Middle frontal gyrus (tissue), 1 donor: ENCODE data around the gene MMAB.

ENCODE experiments used
- DNase-seq: peaks from one replicate; pipeline ENCODE4 v3.0.0-alpha.2; 2015; ENCODE audit warnings: low spot score; ENCODE audit errors: extremely low spot score

MMAB gene

DNA sequence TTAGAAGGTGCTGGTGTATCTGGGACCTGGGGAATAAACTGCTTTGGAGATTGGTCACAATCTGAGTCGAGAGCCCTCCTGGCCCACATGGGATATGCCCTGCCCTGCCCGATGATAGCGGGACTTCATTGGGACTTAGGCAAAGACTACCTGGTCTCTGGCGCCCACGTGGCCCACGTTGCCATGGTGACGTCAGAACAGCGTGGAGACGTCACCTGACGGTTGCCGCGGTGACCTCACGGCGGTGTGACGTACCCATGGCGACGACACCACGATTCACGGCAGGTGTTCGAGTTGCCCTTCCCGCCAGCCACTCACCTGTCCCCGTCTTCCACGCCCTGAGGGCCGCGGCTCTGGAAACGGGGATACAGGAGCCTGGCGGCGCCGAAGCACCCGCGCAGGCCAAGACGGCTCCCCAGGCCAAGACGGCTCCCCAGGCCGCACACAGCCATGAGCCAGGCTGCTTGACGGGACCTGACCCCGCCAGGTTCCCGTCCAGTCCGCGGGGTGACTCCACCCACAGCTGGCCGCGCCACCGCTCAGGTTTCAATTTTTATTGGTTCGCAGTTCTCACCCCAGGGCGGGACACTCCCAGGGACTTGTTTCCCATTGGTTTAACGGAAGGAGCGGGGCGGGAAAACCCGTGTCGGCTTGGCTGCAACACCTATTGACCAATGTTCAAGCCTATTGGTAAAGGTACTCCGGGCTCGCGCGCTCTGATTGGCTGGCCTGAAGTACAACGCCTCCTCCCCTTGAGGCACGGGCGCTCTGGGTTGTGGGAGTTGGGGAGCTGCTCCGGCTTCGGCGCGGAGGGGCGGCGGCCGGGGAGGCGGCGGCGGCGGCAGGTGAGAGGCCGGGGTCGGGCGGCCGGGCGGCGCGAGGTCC, at the start of gene MMAB, which contains the start of gene MVK:
Gene MMAB (minus strand): TSS at position 476 of the 885 bp plus-strand sequence. CDS start 24 bp downstream, at position 452.
Gene MVK (plus strand): TSS at position 766 of the 885 bp plus-strand sequence. CDS start 1,029 bp downstream, outside the sequence.
- peak; percentile 96 for DNase-seq

DNA sequence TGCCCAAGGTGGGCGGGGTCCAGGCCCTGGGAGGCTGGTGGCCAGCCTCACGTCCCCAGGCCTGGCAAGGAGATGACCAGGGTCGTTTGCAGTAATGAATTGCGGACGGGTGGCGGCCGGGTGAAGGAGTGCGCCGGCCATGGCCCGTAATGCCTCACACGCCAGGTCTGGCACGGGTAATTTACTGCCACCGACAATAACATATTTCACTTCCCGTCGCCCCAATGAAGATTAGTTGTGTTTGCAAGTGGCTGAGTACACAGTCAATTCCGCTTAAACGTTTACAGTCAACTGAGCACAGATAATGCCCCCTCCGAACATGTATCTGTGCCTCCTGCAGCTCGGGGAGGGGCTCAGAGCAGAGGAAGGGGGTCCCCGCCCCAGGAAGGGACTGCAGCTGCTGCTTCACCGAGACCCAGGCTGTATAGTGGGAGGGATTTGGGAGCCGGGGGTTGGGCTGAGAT, 48.6 kb upstream of the MMAB start:
- DNase-seq = no peak

DNA sequence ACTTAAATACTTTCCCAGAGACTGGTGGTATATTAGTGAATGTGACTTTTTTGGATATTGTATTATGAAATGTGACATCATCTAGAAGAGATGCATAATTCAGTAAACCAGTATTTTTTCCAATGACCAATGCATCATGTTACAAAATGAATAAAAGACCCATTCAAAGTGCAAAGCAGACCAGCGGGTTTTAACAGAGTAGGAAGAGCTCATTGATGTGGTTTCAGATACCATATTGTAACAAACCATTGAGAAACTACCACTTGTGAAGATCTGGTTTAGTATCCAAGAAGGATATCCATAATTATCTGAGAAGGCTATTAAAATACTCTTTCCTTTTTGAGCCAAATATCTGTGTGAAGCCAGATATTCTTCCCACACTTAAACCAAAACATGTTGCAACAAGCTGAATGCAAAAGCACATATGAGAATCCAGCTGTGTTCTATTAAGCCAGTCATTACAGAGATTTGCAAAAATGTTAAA, 47.9 kb upstream of the MMAB start:
- no peak for DNase-seq

DNA sequence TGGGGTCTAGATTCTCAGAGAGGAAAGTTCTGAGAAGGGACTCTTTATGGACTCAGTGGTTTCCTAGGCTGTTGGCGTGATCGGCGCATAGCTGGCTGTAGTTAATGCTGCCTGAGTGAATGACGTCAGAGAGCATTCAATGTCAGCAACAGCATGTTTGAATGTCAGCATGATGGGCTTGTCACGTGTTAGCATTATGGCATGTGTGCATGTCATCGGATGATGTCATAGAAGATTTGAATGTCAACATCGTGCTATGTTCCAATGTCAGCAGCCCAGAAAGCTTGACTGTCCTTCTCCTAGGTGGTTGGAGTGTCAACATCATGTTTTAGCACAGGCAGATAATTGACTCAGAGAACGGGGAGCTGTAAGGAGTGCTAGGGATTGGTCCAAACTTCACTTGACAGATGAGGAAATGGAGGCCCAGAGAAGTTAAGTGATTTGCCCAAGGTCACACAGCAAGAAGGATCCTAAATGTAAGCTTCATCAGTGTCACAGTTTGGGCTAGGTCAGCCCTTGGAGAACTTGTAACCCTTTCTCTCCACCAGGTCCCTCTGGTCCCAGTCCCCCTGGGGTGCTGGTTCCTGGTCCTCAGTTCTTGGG, 45.8 kb upstream of the MMAB start:
- DNase-seq = no peak

DNA sequence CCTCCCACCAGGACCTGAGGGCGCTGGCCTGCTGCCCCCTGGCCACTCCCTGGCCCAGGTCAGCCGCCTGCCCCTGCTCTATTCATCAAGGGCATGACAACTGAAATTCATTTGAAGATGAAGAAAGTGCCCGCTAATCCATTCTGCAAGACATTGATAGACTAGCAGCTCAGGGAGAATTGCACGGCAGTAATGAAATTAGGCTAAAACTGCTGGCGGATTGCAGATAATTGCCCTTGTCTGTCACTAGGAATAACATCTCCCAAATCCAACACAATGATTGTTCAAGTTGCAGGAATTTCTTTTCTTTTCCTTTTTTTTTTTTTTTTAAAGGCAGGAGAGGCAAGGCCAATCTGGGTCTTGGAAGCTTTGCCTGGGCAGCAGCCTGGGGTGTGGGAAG, 44.8 kb upstream of the MMAB start:
- no peak for DNase-seq

- DNase-seq = peak; percentile 48
These were observed 44.2 kb upstream of the MMAB start for GRCh38 chr12:109617491-109617890.

DNA sequence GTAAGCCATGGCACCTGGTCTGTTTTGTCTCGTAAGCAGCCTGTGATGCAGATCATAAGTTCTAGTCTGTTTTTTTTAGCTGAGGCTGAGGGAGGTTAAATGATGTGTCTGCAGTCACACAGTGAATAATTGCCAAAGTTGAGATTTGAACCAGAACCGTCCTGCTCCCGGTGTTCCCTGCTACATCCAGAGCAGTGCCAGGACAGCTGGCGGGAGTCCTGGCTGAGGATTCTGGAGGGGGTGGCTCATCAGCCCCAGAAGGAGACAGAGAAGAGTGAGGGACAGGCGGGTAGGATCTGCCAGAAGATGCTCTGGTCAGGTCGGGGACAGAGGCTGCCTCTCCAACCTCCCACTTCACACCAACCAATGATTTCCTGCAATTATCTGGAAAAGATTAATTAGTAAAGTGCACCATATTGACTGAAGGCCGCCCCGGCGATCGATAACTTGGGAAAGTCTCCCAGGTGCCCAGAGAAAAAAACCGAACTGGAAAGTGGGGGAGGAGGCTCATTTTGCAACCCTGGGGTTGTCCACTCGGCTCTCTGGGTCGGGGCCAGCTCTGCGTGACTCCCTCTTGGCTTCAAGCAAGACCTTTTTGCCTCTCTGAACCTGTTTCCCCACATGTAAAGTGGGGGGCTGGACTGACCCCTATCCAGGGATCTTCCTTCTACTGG, 42.4 kb upstream of the MMAB start:
- no peak for DNase-seq

GRCh38 chr12:109613649-109614455, 40.5 kb upstream of the MMAB start:
- DNase-seq = no peak

DNA sequence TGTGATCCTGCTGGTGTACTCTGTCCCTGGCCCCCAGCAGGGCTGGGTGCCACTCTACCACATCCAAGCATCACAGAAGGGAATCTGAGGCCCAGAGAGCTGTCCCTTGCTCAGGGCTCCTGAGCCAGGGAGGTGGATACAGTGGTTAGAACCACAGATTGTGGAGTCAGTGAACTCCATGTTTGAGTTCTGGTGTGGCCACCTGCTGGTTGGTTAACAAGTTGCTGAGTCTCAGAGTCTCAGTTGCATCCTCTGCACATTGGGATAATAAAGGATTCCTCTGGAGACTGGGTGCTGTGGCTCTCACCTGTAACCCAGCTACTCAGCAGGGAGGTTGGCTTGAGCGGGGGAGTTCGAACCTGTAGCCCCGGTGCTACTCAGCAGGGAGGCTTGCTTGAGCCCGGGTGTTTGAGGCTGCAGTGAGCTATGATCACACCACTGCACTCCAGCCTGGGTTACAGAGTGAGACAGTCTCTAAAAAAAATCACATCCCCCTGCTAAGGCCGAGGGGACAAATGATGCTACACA, 39.7 kb upstream of the MMAB start:
- no peak for DNase-seq

- no peak for DNase-seq
These were observed 38.7 kb upstream of the MMAB start for GRCh38 chr12:109612003-109612402.

- no peak for DNase-seq
These were observed 37.9 kb upstream of the MMAB start for GRCh38 chr12:109611223-109611622.

DNA sequence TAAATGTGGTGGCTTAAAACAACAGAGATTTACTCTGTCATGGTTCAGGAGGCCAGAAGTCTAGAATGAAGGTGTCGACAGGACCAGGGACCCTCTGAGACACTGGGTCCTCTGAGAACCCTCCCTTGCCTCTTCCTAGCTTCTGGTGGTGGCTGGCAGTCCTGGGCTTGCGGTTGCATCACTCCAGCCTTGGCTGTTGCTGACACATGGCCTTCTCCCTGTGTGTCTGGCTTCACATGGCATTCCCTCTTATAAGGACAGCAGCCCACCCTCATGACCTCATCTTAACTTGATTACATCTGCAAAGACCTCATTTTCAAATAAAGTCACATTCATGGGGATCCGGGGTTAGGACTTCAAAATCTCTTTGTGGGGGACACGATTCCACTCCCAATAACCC, 37.2 kb upstream of the MMAB start:
- no peak for DNase-seq

DNA sequence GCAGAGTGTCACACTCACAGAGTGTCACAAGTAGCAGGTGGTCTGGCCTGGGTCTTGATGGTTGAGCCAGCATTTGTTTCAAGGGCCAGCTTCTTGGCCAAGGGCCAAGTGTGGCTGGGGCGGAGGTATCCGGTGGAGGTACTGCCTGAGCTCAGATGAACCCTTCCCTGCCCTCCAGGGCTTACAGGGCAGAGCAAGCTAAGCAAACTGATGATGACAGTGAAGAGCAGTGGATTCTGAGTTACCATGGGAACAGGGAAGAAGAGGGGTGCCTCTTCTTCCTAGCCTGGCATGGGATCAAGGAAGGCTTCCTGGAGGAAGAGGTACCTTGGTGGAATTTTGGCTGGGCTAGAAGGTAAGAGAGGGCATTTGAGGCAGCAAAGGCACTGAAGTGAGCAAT, 36.0 kb upstream of the MMAB start:
- no peak for DNase-seq

DNA sequence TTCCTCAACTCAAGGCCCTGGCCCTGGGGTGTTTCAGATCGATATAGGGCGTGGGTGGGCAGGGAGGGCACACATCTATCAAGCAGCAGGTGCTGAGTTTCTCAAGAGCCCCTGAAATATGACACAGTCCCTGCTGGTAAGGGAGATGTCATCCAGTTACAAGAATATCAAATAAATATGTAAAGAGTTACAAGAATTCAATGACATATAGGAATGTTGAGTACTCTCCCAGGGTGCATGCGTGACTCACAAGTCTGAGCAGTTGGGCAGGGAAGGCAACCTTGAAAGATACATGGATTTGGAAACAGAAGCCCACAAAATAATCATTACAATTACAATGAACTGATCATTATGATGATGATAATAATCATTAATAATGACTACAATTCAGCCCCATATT, 35.5 kb upstream of the MMAB start:
- no peak for DNase-seq

- no peak for DNase-seq
These were observed 35.0 kb upstream of the MMAB start for GRCh38 chr12:109608270-109608669.

DNA sequence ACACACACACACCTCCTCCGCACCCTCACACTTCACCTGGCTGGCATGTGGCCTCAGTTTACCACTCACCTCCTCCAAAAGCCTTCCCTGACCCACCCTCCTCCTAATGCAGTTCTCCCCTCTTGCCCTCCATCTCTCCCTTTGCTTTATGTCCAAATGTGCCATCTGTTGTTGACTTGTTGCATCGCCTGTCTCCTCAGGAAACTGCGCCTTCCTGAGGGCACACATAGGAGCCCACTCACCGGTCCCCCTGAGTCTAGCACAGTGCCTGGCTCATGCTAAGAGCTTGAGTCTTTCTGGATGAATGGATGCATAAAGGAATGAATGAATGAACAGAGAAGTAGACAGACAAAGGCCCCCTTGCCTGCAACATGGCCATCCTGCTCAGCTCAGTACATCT, 34.3 kb upstream of the MMAB start:
- no peak for DNase-seq

DNA sequence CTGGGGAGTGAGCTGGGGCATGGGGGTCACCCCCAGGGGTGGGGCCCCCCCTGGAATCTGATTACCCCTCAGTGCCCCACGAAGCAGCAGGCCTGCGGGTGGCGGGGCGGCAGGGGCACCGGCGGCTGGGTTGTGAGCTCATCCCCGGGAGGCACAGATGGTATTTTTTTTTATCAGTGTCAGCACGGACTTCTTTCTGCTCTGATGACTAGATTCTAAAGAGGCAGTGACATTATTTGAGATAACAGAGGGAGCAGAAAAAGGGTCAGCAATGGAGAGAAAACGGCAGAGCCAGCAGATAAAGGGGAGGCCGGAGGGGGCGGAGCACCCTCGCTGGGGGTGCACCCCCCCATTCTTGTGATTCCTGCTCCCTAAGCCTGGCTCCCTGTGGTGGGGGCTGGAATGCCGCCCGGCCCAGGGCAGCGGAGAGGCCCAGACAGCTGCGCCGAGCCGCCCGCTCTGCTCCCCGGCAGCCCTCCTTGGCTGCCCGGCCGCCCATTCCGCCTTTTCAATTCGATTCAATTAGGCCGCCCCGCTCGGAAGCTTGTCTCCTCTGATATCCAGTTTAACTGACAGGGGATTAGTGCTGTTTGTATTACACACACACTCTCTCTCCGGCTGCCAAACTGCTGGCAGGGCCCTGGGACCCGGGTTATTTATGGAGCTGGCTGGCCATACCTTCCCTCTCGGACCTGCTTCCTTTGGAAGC, 33.2 kb upstream of the MMAB start:
- peak; percentile 21 for DNase-seq

DNA sequence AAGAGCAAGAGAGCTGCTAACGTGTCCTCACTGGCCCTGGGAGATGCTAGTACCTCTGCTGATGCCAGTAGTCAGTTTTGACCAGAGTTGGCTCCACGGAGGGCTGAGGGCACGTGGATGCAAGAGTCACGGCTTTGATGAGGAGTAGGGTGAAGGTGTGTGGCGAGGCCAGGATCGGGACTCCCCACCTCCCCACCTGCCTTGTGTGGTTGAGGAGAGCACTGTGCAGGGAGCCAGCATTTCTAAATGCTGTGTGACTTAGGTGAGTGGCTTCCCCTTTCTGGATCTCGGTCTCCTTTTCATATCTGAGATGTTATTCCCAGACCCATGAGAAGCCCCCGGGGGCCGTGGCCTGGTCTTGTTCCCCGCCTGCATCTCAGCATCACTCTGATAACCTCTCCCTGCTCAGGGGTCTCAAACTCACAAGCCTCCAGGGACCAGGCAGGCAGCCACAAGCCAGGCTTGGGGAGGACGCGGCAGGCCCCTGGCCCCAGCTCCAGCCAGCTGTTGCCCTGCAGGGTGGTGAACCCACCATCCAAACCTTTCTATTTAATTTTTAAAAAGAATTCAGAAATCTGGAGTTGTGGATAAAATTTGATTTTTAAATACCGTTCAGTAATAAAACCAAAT, 32.4 kb upstream of the MMAB start:
- no peak for DNase-seq

DNA sequence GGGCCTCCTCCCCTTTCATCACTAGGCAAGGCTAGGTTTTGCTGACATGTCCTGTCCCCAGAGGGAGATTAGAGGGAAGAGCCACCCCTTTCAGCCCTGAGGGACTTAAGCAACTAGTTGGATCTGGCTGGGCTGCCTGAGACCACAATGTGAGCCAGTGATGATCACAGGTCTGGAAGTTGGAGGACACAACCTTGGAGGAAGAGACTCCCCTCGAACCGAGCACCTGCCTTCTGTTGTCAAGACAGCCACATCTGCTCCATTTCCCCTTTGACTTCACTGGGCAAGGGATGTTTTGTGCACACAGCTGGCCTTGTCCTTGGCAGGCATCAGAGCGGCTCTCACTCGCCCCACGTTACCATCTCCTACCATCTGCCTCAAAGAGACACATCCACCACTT, 31.7 kb upstream of the MMAB start:
- DNase-seq = no peak

- DNase-seq = no peak
These were observed 30.9 kb upstream of the MMAB start for GRCh38 chr12:109604132-109604585.
